Femur (tissue), 1 donor: Measurements from ENCODE around the gene AHCYL2.
A peak's percentile ranks its signal among the peaks of the same experiment; 100 is the strongest.
"Not testable (repeated sequence)": the region's sequence is repeated elsewhere in the genome, so short reads cannot be mapped to it uniquely, and the experiment has no call there.

Experiments used
- DNase-seq: peaks from one replicate; pipeline ENCODE4 v3.0.0-alpha.2; 2017

The AHCYL2 gene

DNA sequence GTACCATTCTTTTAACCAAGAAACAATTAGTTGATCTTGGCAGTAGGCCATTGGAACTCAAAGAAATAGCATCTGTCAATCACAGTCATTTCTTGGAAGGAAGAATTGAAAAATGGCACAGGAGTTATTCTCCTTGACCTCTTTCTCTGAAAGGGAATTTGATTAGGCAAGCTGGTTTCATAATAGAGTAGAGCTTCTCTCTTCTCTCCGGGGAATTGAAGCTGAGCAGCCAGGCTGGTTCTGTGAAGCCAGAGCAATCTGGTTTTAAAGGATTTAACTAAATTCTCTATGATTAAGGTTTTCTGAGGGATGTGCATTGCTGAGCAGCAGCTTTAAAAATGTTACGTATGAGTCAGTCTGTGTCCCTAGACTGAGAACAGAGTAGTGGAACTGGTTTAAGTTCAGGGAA, 70.2 kb downstream of the AHCYL2 start:
- no peak for DNase-seq

DNA sequence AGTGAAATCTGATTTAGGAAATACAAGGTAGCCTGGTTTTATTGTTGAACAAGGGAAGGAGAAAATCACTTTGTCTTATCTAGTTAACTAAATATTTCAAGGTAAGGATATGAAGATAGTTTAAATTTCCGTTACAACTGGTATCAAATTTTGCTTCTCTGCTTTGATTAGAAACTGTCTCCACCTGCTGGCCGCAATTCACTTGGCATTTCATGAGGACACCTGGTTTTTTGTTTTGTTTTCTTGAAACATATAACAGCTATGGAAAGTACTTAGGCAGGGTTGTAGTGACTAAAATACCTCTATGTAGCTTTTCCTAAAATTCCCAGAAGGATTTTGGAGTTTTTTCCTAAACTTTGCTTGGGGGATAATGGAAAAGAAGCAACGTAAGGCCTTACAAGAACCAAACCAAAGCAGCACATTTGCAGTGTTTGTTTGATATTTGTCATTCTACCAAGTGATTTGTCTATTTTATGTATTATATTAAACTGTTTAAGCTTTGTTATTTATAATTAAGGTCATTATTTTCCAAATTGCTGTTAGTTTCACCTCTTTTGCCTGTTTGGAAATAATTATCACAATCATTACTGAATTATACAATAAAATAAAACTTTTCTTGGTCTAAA, 73.6 kb downstream of the AHCYL2 start:
- DNase-seq: peak; percentile 46

DNA sequence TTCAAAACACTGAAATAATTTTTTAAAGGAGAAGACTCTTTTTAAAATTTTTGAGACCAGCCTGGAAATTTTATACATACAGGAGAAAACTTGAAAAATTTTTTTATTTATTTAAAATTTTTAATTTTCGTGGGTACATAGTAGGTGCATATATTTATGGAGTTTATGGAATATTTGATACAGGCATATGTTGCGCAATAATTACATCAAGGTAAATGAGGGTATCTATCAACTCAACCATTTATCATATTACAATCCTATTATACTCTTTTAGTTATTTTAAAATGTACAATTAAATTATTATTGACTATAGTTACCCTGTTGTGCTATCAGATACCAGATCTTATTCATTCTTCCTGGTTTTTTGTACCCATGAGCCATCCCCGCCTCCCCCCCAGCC, 75.1 kb downstream of the AHCYL2 start:
- no peak for DNase-seq

DNA sequence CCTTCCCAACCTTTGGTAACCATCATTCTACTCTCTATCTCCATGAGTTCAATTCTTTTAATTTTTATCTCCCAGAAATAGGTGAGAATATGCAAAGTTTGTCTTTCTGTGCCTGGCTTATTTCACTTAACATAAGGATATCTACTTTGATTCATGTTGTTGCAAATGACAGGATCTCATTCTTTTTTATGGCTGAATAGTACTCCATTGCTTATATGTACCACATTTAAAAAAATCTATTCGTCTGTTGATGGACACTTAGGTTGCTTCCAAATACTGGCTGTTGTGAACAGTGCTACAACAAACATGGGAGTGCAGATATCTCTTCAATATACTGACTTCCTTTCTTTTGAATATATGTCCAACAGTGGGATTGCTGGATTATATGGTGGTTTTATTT, 75.5 kb downstream of the AHCYL2 start:
- not testable (repeated sequence) for DNase-seq

DNA sequence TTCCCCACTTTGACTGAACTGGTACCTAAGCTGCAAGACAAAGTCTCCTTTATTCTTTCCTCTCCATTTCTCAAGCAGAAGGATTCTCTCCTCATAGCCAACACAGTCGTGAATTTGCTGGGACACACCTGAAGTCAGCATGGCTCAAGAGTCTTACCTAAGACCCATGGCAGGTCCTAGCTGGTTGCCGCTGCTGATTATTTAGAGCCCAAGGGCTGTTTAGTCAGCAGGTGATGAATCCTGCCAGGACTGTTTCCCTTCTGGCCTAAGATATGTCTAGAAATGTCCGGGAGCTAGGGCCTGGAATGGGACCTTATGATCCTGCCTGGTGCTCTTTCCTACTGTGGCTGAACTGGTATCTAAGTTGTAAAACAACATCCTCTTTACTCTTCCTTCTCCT, 82.8 kb downstream of the AHCYL2 start:
- no peak for DNase-seq

DNA sequence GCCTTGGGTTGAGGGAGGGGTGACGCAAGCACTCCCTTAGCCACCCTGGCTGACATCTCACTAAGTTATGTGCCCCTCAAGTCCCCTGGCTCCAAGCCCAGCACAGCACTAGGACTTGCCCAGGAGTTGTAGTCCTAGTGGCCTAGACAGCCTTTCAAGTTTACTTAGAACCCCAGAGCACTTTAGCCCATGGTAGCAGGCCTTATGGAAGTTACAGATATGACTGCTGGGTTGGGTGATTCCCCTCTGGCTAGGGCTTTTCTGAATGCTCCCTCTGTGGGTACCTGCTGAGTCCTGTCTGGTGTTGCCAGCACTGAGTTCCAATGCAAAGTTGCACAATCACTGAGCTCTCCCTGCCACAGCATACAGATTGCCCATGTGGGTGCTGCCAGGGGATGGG, 83.2 kb downstream of the AHCYL2 start:
- DNase-seq: no peak

DNA sequence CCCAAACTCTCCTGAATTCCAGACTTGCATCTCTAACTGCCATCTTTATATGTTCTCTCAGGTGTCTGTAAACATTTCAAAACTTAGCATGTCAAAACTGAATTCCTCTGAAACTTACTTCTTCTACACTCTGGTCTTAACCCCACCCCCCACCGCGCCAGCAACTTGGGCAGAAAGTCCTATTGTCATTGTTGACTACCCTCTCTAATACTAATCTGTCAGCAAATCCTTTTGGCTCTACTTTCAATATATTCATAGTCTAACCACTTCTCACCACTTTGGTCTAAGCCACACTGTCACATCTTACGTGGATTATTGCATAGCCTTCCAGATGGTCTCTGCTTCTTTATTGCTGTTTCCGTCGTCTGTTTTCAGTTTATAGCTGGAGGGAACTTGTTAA, 86.6 kb downstream of the AHCYL2 start:
- DNase-seq: no peak

DNA sequence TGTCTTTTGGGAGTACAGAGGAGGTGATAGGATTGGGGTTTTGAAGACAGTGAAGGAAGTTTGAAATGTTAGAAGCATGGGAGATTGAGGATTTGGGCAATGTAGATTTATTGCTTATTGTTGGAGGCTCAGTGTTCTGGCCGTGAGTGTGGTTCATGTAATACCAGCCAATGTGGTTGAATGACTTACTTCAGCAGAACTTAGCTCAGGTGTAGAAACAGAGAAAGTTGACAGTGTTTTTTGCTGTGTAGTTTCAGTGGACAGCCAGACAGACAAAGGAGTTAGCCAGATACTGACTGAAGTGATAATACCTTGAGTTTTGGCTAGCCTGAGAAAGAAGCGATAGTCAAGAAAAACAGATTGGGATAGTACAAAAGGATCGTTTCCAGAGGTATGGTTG, 88.5 kb downstream of the AHCYL2 start:
- DNase-seq: no peak

DNA sequence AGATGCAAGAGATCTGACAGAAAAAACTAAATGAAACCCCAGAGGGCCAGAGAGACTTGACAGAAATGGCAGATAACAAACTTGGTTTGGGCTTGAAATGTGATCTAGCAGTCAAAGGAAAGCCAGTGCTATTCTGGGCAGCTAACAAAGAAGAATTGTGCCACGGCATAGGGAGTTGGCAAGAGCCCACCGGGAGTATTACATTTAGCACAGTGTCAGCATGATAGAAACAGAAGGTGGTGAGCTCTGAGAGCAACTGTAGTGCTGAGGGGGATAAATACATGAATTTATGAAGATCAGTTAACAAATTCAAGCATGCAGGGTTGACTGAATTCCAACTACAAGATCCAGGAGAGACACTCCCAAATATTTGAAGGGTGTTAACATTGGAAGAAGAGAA, 91.1 kb downstream of the AHCYL2 start:
- peak; percentile 68 for DNase-seq

DNA sequence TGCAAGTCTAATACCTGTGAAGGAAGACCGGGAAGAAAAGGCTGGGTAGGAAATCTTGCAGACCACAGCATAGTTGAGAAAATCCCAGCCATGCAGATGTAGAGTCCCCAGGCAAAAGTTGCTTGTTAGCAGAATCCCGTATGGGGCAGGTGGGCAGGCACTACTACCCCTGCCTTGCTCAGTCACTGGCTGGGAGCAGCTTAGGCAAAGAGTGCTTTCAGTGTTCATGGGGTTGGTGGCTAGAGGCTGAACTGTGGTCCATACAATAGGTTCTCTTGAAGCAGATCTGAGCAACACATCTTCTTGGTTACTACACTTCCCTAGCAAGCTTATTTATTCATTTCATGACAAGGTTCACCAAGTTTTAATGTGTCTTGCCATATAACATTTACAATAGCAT, 92.6 kb downstream of the AHCYL2 start:
- DNase-seq: no peak

DNA sequence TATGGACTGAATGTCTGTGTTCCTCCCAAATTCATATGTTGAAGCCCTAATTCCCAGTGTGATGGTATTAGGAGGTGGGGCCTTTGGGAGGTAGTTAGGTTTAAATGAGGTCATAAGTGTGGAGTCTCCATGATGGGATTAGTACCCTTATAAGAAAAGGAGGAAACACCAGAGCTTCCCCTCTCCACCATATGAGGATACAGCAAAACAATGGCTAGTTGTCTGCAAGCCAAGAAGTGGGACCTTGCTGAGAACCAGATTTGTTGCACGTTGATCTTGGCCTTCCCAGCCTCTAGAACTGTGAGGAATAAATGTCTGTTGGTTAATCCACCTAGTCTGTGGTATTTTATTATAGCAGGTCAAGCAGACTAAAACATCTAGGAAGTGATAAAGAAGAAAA, 102.2 kb downstream of the AHCYL2 start:
- DNase-seq: no peak

DNA sequence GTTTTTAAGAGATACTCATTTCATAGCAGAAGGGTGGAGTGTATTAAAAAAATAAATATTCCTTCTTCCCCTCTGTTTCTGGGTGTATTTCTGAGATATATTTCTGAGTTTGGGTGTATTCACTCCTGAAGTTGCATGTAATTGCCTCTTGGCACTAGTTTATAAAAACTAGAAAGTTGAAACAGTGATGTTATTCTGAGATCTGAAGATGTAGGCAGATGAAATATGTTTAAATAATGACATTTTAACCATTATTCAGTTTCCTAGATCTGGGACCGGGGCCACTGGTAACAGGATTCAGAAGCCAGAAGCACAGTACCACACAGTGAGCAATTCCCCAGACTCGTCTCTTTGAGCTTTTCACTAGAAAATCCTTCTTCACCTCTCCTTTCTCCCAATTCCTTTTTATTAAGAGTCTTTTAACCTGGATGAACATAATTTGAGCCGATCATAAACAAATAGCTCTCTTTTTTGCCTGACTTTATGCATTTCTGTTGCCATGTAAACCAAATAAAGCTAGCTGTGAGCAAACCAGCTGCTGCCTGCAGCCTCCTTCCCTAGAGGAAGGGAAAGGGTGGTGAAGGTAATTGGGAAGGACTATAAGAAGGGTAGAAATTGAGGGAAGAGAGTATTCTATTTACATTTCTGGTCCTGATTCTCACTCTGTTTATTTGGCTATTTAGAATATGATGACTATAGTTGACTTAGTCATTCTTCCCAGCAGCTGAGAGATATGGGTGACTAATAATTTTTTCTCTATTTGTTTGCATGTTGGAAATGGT, 107.6 kb downstream of the AHCYL2 start:
- no peak for DNase-seq

DNA sequence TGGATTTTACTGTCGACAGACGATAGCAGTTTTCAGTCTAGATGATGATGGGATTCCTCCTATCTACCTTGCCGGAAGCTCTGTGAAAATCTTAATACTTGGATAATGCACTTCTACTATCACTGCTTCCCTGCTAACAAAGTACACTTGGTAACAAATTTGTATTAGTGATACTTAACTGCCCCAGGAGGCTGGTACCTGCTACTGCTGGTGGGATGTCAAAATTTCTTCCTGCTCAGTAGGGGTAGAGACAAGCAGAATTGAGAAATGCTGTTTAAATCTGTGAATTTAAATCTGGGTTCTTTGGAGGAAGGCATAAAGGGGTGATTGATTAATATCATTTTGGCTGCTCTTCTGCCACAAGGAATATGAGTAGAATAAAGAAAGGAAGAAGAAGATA, 109.6 kb downstream of the AHCYL2 start:
- no peak for DNase-seq

DNA sequence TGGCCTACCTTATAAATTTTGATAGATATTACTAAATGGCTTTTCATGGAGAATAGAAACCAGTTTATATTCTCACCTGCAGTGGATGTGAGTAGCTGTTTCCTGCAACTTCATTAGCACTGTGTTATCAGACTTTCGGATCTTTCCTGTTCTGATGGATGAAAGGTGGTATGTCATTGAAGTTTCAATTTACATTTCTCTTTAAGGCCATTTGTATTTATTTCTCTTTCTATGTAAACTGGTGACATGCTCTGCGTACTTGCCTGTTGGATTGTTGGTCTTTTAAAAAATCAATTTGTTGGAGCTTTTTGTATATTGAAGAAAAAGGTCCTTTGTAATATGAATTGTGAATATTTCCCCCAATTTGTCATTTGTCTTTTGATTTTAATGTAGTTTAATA, 113.6 kb downstream of the AHCYL2 start:
- DNase-seq: no peak

DNA sequence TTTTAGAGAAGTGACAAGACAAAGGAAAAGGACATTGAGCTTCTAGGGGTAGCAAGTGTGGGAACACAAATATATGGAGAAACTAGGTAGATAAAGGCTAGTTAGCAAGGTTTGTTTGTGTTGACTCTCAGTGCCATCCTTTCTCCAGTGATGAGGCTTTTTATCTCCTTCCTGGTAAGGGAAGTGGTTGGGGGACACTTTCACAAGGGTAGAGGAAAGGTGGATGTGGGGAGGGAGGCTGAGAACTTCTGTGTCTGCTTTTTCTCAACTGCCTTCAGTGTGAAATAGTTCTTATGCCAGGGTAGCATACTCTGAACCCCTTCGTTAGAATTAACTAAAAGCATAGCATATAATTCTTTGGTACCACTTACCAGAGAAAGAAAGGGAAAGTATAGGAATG, 116.4 kb downstream of the AHCYL2 start:
- DNase-seq: no peak

DNA sequence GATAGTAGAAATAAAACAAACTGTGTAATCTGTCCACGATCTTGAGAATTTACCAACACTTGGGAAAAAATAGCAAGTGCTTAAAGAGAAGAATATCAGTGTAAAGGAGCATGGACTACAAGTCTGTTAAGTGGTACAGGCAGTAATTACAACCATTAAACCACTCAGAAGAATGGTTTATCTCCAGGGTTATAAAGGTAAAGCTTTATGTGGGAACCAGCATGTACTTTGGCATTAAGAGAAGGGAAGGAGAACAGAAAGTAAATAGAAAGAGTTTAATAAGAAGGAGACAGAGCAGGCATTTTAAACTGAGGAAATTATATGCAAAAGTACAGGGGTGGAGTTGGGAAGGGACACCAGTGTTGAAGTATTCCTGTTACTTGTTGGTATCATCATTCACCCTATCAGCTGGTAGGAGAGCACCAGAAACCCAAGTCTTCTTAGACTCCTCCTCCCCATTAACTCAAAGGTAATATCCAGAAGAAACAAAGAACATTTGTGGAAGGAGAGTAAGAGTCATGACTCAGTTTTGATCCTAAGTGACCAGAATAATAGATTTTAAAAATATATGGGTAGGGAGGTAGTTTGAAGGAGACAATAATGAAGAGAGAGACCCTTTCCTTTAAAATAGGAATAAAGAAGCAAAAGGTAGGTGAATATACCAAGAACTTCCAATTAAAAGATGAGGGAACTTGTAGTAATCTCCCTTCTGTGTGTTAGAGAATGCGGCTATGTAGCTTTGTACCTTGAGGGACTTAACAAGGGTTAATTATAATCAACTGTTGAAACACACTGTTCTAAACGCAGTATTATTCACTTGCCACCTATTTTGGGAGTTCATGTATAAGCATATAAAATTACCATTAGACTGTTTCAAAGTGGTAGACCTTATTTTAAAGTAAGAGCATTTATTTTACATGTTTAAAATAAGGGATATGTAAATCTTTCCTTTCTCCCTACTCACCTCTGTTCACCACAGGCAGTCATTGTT, 117.3 kb downstream of the AHCYL2 start:
- DNase-seq: no peak

DNA sequence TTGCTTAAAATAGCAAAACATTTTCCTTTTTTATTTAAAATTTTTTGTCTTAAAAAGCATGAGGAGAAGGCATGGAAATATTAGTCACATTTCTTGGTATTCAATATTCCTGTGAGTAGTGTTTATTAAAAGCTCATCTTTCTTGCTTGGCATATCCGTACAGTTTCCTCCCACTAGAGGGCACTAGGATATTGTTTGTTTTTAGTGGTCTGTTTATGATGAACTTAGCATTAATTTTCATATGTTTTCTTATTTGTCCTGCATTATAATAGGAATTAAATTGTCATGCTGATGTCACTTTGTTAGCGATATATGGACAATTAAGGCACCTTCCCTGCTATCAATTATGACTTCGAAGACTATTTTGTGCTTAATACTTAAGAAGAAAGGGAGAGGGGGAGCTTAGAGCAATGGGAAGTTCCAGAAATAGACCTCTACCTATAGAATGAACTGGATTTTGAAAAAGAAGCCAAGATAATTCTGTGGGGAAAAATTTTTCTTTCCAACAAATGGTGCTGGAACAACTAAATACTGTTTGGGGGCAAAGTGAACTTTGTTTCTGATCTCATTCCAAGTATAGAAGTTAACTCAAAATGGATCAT, 118.4 kb downstream of the AHCYL2 start:
- DNase-seq: no peak

DNA sequence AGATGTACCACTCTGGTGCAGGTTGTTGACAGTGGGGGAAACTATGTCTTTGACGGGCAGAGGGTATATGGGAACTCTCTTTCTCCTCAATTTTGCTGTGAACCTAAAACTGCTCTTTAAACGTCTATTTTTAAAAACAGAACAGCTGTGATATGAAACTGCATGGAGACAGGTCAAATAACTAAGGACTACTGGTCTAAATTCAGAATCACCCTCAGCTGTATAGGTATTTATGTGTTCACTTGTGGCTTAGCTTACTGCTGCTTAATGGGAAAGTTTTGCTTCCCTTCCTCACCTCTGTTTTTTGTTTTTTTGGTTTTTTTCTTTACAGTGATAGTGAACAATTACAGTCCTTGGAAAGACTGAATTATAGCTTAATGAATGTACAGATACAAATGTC, 122.5 kb downstream of the AHCYL2 start:
- DNase-seq: no peak

DNA sequence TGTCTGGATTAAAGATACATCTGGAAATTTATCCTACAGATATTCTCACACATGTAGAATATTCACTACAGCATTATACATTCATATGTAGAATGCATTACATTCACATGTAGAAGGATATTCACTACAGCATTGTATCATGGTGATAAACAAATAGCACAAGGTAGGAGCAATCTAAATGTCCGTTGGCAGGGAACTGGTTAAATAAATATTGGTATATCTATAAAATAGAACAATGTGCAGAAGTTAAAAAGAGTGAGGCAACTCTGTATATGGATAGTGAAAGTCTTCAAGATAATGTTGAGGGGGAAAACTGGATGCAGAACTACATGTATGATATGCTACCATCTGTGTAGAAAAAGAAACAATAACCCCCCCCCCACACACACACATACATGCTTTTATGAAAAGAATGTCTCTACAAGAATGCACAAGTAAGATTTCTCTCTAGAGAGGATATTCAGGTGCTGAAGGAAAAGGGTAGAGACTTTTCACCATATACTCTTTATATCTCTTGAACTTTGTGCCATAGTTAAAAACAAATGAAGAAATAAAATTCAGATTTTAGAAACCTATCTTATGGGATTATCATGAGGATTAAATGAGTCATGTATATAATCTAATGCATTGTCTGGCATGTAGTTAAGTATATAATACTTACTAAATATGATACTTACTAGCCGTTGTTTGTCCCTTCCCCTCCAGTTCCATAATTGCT, 123.4 kb downstream of the AHCYL2 start:
- no peak for DNase-seq

DNA sequence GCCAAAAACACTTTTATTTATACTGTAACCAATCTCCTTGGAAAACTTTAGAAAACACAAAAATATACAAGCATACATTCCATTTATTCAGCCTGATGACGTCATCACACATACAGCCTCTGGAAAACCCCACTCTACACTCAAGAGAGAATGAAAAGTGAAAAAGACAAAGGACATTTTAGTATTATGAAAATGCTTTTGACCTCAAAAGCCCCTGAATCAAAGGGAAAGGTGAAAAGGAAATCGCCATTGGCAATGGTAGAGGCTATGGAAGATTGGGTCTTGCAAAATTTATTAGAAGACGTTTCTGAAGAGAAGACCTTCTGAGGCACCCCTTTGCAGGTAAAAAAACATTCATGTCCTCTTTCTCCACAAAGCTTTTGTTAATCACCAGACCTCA, 126.5 kb downstream of the AHCYL2 start:
- no peak for DNase-seq

DNA sequence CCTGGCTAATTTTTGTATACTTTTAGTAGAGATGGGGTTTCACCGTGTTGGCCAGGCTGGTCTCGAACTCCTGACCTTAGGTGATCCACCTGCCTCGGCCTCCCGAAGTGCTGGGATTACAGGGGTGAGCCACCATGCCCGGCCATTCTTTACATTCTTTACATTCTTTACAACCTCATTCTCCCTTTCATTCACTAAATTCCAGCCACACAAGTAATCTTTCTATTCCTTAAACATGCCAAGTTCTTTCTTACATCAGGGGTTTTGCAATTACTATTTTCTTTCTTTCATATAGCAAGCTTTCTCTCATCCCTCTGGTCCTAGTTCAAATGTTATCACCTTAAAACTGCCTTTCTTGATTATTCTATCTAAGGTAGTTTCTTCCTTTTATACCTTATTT, 128.3 kb downstream of the AHCYL2 start:
- DNase-seq: not testable (repeated sequence)

DNA sequence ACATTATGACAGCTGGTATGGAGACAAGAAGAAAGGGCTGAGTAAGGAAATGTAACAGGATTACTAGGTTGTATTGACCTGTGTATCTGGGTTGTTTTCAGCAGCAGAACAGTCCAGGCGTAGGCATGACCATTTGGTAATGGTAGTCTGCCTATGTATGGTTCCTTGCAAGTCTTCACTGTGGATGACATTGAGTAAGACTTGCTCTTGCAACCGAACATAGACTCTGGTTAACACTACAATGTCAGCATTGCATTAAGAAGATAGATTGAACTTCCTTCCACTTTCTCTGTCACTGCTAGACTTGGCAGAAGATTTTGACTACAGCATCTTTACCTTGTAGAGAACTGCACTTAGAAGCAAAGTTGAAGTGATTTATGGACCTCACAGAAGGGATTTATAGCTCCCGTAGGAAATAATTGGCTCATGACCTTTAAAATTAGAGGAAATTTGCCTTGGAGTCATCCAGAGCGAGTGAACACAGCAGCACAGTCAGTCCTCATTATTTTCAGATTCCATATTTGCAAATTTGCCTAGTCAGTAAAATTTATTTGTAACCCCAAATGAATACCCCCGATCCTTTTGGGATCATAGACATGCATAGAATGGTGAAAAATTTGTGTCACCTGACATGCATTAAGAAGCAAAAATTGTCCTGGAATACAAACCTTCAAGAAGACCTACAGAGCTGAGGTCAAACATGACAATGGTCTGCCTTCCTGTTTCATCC, 129.8 kb downstream of the AHCYL2 start:
- DNase-seq: no peak
